HUDEP-2 (cell line): Measurements from ENCODE around the gene PIN1.
"Not testable (repeated sequence)": the region's sequence is repeated elsewhere in the genome, so short reads cannot be mapped to it uniquely, and the experiment has no call there.

Source experiments
- DNase-seq, 76 experiments: peaks; one replicate each; lab custom pipeline; 2025; ENCODE audit not compliant: unreplicated experiment in 76 of 76; lab: John Stamatoyannopoulos, UW

PIN1 gene

DNA sequence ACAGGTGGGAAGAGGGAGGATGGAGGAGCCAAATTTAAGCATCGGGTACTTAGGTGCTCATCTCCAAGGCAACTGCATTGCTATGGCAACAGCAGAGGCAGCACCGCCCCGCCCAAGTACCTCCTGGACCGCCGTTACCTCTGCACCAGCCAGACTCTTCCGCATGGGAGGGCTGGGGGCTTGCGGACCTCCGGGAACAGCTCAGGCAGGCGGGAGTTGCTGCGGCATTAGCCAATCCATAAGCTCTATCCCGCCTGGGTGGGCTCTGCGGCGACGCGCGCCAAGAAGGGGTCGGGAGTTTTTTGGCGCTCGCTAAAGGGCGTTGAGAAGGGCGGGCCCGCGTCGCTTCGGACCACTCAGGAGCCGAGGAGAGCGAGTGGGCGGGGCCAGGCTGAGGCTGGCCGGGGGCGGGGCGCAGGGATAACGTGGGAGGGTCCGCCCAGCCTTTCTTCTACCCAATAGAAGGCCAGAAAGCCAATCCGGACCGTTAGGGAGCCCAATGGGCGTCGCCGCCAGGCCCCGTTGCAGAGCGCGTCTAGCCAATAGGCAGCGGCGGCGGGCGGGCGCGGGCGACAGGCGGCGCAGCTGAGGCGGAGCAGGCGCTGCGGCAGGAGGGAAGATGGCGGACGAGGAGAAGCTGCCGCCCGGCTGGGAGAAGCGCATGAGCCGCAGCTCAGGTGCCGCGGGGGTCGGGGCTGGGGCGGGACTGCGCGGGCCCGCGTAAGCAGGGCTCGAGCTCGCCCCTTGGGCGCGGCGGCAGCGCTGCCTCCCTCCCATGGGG lies at the start of gene PIN1:
PIN1 (plus strand) TSS at position 593 of the 781 bp plus-strand sequence; CDS start at position 620, 27 bp downstream.
- peak; percentile 77 to 100 (median 99) for DNase-seq

DNA sequence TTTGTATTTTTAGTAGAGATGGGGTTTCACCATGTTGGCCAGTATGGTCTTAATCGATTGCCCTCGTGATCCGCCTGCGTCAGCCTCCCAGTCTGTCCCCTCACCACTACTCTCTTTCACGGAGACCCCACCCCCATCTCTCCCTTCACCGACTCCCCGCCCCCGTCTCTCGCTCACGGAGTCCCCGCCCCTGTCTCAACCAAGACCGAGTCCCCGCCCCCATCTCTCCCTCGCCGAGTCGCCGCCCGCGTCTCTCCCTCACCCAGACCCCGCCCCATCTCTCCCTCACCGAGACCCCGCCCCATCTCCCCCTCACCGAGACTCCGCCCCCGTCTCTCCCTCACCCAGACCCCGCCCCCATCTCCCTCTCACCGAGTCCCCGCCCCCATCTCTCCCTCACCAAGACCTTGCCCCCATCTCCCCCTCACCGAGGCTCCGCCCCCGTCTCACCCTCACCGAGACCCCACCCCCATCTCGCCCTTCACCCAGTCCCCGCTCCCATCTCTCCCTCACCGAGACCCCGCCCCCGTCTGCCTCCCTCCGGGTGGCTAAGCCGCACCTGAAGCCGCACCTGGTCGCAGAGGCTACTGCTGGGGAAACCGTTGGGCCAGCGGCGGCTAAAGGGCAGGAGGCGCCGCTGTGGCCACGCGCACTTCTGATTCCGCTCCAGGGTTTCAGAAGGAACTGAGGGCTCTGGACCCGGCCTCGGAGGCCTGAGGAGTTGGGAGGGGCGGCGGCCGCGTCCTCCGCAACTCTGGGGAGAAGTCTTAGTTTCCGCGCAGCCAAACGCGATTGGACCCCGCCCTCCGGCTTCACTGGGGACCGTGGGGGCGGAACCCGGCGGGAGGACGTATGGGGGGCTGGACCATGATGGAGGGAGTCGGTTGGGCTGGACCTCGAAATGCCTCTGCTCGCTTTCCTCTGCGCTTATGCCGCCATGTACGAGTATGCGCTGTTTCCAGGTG lies 49.5 kb upstream of the PIN1 start:
- peak in 70 of 76 experiments; percentile 9 to 99 (median 82) for DNase-seq

DNA sequence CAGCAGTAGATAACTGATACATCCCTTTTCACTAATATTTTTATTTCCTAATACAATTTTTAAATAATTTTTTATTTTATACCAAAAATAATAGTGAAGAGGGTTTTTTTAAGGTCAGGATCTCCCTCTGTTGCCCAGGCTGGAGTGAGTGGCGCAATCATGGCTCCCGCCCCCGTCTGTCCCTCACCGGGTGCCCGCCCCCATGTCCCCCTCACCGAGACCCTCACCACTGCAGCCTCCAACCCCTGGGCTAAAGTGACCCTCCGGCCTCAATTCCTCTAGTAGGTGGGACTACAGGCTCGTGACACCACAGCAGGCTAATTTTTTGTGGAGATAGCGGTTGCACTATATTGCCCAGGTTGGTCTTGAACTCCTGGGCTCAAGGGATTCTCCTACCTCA lies 48.8 kb upstream of the PIN1 start:
- no peak for DNase-seq

DNA sequence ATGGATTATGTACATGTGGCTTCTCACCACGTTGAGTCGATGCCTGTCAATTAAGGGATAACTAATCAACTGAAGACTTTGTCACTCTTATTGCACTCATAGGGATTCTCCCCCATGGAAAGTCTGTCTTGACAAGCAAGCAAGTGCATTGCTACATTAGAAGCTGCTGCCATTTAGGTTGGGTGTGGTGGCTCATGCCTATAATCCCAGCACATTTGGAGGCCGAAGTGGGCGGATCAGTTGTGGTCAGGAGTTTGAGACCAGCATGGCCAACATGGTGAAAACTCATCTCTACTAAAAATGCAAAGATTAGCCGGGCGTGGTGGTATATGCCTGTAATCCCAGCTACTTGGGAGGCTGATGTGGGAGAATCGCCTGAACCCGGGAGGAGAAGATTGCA lies 48.3 kb upstream of the PIN1 start:
- DNase-seq, result no peak

DNA sequence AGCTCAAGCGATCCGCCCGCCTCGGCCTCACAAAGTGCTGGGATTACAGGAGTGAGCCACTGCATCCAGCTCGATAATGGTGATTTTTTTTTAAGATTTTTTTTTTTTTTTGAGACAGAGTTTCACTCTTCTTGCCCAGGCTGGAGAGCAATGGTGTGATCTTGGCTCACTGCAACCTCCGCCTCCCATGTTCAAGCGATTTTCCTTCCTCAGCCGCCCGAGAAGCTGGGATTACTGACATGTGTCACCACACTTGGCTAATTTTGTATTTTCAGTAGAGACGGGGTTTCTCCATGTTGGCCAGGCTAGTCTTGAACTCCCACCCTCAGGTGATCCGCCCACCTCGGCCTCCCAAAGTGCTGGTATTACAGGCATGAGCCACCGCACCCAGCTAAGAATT lies 46.5 kb upstream of the PIN1 start:
- DNase-seq, result not testable (repeated sequence)

DNA sequence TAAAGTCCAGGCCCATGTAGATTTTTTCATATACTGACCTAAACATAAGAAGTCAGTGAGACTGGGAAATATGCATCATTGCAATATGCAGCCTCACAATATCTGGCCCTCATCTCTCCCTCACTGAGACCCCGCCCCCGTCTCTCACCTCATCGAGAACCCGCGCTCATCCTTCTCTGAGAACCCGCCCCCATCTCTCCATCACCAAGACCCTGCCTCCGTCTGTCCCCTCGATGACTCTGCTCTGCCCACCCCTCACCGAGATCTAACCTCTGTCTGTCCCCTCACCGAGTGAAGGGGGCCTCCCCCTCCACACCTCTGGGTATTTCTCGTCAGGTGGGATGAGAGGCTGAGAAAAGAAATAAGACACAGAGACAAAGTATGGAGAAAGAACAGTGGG lies 46.1 kb upstream of the PIN1 start:
- DNase-seq, result no peak

DNA sequence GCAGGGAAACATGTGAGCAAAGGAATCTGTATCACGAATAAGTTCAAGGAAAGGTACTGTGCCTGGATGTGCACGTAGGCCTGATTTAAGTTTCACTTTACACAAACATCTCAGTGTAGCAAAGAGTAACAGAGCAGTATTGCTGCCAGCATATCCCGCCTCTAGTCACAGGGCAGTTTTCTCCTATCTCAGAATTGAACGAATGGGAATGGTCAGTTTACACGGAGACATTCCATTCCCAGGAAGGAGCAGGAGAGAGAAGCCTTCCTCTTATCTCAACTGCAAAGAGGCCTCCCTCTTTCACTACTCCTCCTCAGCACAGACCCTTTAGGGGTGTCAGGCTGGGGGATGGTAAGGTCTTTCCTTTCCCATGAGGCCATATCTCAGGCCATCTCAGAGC lies 45.5 kb upstream of the PIN1 start:
- DNase-seq, result not testable (repeated sequence)

DNA sequence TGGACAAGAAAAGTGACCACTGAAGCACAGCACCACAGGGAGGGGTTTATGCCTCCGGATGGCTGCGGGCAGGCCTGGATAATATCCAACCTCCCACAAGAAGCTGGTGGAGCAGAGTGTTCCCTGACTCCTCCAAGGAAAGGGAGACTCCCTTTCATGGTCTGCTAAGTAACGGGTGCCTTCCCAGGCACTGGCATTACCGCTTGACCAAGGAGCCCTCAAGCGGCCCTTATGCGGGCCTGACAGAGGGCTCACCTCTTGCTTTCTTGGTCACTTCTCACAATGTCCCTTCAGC lies 44.1 kb upstream of the PIN1 start:
- DNase-seq, result not testable (repeated sequence)

DNA sequence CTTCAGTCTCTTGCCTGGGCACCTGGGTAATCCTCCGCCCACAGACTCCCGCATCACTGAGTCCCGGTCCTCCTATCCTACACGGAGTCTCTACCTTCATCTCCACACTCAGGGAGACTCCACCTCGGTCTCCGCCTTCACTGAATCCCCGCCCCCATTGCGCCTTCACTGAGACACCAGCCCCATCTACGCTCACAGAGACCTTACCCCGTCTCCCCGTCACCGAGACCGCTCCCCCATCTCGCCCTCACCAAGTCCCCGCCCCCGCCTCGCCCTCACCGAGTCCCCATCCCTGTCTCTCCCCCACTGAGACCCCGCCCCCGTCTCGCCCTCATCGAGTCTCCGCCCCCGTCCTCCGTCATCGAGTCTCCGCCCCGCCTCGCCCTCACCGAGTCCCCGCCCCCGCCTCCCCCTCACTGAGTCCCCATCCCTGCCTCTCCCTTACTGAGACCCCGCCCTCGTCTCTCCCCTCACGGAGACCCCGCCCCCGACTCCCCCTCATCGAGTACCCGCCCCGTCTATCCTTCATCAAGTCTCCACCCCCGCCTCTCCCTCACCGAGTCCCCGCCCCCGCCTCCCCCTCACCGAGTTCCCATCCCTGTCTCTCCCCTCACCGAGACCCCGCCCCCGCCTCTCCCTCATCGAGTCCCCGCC lies 43.4 kb upstream of the PIN1 start:
- peak in 72 of 76 experiments; percentile 20 to 99 (median 90) for DNase-seq

DNA sequence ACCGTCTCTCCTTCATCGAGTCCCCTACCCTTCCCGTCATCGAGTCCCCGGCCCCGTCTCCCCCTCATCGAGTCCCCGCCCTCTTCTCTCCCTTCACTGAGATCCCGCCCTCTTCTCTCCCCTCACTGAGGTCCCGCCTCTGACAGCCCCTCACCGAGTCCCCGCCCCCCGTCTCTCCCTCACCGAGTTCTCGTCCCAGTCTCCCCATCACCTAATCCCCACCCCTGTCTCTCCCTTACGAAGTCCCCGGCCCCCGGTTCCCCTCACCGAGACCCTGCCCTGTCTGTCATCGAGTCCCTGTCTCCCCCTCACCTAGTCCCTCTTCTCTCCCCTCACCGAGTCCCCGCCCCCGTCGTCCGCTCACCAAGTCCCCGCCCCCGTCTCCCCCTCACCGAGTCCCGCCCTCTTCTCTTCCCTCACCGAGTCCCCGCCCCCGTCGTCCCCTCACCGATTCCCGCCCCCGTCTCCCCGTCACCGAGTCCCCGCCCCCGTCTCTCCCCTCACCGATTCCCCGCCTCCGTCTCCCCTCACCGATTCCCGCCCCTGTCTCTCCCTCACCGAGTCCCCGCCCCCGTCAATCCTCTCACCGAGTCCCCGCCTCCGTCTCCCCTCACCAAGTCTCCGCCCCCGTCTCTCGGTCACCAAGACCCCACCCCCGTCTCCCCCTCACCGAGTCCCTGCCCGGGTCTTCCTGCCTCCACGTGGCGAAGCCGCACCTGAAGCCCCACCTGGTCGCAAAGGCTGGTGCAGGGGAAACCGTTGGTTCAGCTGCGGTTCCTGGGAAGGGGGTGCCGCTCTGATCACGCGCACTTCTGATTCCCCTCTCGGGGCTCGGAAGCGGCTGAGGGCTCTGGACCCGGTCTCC lies 42.7 kb upstream of the PIN1 start:
- DNase-seq, result peak in 67 of 76 experiments; percentile 46 to 98 (median 87)

DNA sequence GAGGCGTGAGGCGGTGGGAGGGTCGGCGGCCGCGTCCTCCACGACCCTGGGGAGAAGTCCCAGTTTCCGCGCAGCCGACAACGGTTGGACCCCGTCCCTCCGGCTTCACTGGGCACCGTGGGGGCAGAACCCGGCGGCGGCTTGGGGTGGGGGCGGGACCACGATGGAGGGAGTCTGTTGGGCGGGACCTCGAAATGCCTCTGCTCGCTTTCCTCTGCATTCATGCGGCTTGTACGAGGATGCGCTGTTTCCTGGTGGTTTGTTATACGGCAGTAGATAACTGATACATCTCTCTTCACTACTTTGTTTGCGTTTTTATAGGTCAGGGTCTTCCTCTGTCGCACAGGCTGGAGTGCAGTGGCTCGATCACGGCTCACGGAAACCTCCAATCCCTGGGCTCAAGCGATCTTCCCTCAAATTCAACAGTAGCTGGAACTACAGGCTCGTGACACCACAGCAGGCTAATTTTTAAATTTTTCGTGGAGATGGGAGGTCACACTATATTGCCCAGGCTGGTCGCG lies 42.0 kb upstream of the PIN1 start:
- DNase-seq, result peak in 19 of 76 experiments; percentile 5 to 54 (median 21)

DNA sequence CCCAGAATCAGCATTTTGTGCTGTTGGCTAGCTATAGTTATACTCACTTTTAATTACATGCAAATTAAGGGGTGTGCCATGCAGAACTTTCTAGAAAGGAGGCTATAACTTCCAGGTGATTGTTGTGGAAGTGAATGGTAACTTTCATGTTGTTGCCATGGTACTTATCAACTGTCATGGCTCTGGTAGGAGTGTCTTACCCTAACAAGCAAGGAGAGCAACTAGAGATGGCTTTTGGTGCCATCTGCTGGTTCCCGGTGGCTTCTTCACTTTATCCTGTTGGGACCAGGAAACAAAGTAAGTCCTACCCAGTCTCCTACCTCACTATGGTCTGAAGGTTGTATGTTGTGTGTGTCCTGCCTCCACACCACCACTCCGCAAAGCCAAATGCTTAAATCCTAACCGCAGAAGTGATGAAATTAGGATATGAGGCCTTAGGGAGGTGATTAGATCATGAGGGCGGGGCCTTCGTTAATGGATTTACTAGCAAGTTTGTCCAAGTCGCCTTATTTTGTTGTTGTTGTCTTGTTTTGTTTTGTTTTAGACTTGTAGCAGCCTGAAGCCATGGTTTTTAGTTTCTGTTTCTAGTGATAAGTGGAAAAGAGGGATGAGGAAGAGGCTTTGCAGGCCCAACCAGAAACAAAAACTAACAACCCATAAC lies 38.9 kb upstream of the PIN1 start:
- peak in 74 of 76 experiments; percentile 9 to 96 (median 81) for DNase-seq

DNA sequence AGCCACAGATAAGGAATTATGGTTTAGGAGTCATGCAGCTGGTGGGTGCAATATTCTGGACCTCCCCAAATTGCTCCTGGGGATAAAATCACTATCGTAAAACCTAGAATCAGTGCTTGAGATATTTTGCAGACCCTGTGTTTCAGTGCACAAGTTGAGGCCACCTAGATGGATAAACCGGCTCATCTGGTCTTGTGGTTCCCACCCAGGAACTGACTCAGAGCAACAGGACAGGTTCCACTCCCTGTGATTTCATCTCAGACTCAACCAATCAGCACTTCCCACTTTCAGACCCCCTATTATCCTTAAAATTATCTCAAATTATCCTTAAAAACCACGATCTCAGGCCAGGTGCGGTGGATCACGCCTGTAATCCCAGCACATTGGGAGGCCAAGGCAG lies 37.2 kb upstream of the PIN1 start:
- DNase-seq, result no peak

DNA sequence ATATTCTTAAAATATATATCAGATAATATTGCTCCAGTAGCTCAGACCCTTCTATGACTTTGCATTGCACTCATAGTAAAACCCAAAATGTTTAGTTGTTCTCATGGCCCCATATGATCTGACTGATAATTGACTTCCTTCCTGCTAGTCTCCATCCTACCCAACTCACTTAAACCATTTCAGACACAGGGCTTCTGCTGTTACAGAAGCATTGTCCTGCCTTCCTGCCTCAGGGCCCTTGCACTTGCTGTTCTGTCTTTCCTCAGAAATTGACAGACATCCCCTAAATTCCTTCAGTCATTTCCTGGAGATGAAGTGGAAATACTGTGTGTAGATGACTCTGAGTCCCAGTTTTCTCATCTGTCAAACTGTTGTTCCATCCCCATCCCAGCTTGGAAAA lies 36.0 kb upstream of the PIN1 start:
- DNase-seq, result no peak

DNA sequence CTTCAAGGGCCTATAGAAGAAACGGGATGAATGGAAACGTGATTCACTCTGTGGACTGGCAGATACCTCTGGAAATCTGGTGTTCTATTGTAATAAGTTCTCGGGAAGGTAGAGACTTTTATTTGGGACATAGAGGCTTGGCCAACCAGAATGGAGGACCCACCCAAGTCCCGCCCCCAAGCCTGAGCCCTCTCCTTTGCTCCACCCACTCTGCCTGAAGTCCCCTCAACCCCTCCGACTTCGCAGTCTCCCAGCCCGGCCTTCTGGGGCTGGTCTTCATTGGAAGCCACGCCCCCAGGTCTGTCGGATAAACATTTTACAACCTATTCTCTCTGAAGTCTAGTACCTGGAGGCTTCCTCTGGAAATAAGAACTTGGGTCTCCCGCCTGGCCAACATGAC lies 33.1 kb upstream of the PIN1 start:
- DNase-seq, result no peak

DNA sequence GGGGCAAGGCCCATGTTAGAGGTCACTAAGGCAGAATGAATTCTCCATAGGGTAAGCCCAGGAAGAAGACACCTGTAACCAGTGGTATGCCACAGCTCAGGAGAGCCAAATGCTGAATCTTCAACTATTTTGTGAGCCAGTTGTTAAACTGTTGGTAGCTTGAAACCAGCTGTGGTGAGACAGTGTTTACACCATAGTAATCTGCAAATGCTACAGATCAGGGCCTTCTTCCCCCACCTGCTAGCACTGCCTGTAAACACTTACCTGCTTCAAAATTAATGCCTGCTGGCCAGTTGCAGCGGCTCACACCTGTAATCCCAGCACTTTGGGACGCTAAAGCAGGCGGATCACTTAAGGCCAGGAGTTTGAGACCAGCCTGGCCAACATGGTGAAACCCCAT lies 28.3 kb upstream of the PIN1 start:
- DNase-seq, result no peak

DNA sequence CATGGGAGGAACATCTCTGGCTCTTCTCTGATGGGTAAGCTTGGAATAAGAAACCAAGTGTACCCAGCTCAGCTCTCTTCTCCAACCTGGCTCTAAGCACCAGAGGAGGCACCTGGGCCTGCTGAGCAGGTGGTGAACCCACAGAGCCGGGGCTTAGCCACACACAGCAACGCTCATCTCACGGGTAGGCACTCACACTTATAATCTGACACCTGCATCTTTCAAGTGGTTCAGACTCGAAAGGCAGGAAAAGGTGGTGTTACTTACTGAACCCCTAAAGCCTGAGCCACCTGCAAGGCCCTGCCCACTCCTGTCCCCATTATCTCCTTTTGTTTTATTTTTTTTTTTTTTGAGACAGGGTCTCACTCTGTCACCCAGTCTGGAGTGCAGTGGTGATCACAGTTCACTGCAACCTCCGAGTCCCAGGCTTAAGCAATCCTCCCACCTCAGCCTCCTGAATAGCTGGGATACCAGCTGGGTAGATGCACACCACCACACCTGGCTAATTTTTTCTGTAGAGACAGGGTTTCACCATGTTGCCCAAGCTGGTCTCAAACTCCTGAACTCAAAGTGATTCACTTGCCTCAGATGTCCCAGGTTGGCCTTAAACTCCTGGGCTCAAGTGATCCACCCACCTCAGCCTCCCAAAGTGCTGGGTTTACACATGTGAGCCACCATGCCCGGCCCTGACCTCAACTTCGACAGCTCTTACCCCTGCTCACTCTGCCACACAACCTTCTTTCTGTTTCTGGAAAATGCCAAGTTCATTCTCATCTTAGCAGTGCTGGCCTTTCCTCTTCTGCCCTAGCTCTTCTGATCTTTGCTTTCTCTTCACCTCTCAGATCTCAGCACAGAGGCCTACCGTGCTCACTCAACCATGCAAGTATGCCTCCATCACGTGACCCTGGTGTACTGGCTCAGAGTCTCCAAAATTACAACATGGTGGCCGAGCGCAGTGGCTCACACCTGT lies 26.0 kb upstream of the PIN1 start:
- DNase-seq, result no peak

DNA sequence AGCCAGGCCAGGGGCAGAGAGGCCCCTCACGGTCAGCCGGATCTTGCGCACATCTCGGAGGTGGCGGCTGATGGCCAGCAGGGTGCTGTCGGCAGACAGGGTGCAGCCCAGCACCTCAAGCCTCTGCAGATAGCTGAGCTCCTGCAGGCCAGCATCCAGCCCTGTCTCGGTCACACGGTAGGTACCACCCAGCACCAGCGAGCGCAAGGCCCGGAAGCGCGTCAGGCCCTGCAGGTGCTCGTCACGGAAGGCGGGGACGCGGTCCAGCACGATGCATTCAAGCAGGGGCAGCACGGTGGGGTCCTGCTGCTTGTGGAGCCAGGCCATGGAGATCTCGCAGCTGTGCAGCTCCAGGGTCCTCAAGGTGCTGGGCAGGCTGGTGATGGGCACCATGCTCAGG lies 24.0 kb upstream of the PIN1 start:
- no peak for DNase-seq
